NT2/D1 (cell line): ENCODE measurements around the gene CEP104.

Experiments used
- DNase-seq: peaks from one replicate; pipeline ENCODE4 v3.0.0-alpha.2; 2011; ENCODE audit warnings: low read depth, low spot score
- H3K27me3 ChIP-seq: 2 replicates; pipeline ENCODE4 v1.6.0; 2011; ENCODE audit warnings: mild to moderate bottlenecking; ENCODE audit not compliant: insufficient read length, insufficient read depth
- H3K36me3 ChIP-seq: 2 replicates; pipeline ENCODE4 v1.6.1; 2011; ENCODE audit warnings: mild to moderate bottlenecking, low read length, mixed read lengths; ENCODE audit not compliant: insufficient read depth, insufficient read length
- H3K4me1 ChIP-seq: 2 replicates; pipeline ENCODE4 v1.5.1; 2011; ENCODE audit not compliant: insufficient read depth, insufficient read length
- H3K4me3 ChIP-seq: 2 replicates; pipeline ENCODE4 v1.5.1; 2011; ENCODE audit warnings: low read depth; ENCODE audit not compliant: insufficient read length
- H3K9ac ChIP-seq: 2 replicates; pipeline ENCODE4 v1.6.0; 2011; ENCODE audit warnings: low read depth; ENCODE audit not compliant: insufficient read length
- H3K9me3 ChIP-seq: 2 replicates; pipeline ENCODE4 v1.5.1; 2011; ENCODE audit warnings: mild to moderate bottlenecking, low read length; ENCODE audit not compliant: insufficient read depth
- SUZ12 ChIP-seq: IDR thresholded peaks from 2 replicates; pipeline ENCODE4 v1.6.1; 2011; ENCODE audit not compliant: insufficient read length, insufficient read depth; ENCODE audit errors: extremely low read depth
- YY1 ChIP-seq: IDR thresholded peaks from 2 replicates; pipeline ENCODE4 v1.6.1; 2011; ENCODE audit not compliant: insufficient read length, insufficient read depth
- ZNF274 ChIP-seq: IDR thresholded peaks from 2 replicates; pipeline ENCODE4 v1.6.1; 2011; ENCODE audit warnings: mild to moderate bottlenecking, low read depth, low read length

The CEP104 gene

DNA sequence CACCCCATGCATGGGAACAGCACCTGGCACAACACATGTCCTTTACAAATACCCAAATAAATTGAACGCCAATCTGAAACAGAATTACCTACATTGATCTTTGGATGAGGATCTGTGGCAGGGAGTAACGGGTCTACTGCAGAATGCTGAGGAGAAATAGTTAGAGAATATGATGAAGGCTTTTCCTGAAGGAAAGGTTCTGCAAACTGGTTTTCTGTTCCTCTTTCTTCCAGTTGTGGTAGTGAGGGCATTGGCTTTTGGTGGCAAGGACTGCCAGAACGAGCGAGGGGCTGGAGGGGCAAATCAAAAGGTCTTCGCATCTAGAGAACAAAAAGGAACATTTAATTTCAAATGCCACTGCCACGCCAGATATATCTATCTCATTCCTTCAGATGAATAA is 19.8 kb downstream of the CEP104 start:
- DNase-seq, result no peak
- no peak overlapping the region for H3K4me3 ChIP-seq
- H3K36me3 ChIP-seq, result peaks cover 63% of the 10 kb centered on the region
- H3K27me3 ChIP-seq, result no peaks in the 10 kb centered on the region
- TF ChIP-seq ZNF274, result no peak
- no peak for TF ChIP-seq YY1
- no peak for TF ChIP-seq SUZ12
- H3K9ac ChIP-seq, result no peak overlapping the region
- H3K4me1 ChIP-seq, result no peaks in the 10 kb centered on the region
- H3K9me3 ChIP-seq, result peaks cover 14% of the 10 kb centered on the region

DNA sequence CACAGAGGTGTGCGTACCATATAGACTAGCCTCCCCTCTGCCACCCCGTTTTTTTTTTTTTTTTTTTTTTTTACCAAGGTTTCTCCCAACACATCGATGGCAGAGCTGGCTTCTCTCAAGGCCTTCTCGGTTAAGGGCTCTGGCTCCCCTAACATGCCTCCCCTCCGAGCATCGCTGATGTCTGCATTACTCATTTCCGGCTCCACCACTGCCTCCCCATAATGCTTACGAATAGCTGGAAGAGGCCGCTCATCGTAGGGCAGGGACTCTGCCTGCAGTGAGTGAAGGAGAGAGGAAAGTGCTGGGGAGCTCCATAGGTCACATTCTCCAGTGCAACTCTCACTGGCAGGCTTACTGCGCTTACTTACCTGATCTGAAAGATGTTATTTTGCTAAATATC is 20.6 kb downstream of the CEP104 start:
- TF ChIP-seq ZNF274, result no peak
- TF ChIP-seq YY1, result no peak
- TF ChIP-seq SUZ12, result no peak
- Histone ChIP-seq H3K4me3 (no peak overlapping the region), H3K9ac (no peak overlapping the region), H3K4me1 (no peaks in the 10 kb centered on the region), H3K36me3 (peaks cover 66% of the 10 kb centered on the region), H3K9me3 (peaks cover 14% of the 10 kb centered on the region), H3K27me3 (no peaks in the 10 kb centered on the region)
- no peak for DNase-seq

DNA sequence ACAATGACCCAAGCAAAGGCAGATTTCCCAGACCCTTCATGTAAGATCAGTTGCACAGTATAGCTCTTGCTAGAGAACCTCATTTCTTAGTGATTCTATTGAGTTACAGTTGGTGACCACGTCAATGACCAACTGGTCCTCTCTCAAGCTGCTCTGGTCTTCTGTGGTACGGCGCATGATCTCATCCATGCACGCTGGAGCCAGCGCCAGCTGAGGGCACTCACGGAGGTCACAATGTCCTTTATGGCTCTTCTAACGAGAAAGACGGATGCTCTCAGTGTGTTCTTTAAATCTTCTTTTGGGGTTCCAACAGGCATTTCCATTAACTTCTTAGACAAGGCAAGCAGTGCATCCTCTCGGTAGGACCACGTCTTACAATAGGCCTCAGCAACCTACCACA is 22.3 kb downstream of the CEP104 start:
- Histone ChIP-seq H3K4me1 (no peaks in the 10 kb centered on the region), H3K27me3 (no peaks in the 10 kb centered on the region), H3K36me3 (peaks cover 71% of the 10 kb centered on the region), H3K4me3 (no peak overlapping the region), H3K9me3 (peaks cover 14% of the 10 kb centered on the region), H3K9ac (no peak overlapping the region)
- DNase-seq, result no peak
- TF ChIP-seq SUZ12 (no peak), ZNF274 (no peak), YY1 (no peak)

DNA sequence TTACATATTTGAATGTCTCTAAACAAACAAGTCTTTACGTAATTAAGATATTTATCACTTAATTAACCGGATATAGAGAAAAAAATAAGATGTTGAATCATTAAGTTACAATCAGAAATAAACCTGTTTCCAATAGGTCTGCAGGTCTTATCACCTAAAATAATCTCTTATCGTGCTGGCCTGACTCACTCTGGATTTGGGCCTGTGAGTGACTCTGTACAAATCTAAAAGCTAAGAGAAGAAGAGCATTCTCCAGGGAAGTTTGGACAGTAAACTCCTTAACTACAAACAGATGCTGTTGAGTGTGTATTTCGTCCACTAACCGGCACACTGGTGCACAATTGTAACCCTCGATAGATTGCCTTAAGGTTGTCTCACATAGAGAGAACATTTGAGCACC is 25.3 kb downstream of the CEP104 start:
- Histone ChIP-seq H3K4me3 (no peak overlapping the region), H3K9ac (no peak overlapping the region), H3K9me3 (no peaks in the 10 kb centered on the region), H3K27me3 (no peaks in the 10 kb centered on the region), H3K4me1 (no peaks in the 10 kb centered on the region), H3K36me3 (peaks cover 71% of the 10 kb centered on the region)
- no peak for TF ChIP-seq ZNF274
- no peak for TF ChIP-seq SUZ12
- no peak for TF ChIP-seq YY1
- DNase-seq, result no peak

DNA sequence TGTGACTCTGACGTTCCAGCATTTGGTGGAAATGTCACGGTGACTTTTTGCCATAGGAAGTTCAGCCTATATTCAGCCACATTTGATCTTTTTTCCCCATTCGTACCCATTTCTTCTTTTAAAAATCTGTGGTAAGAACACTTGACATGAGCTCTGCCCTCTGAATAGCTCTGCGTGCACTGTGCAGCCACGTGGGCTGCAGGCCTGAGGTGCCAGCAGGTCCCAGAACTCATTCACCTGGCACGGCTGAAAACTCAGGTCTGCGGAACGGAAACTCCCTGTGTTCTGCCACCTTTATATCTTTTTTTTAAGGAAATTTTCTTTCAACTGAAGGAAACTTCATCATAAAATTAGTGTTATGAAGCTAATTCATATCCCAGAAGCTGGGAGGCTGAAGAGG is 28.6 kb downstream of the CEP104 start:
- peaks cover 76% of the 10 kb centered on the region for H3K36me3 ChIP-seq
- no peak for DNase-seq
- no peaks in the 10 kb centered on the region for H3K9me3 ChIP-seq
- TF ChIP-seq YY1 (no peak), ZNF274 (no peak), SUZ12 (no peak)
- H3K4me1 ChIP-seq, result peaks cover 2% of the 10 kb centered on the region
- no peaks in the 10 kb centered on the region for H3K27me3 ChIP-seq
- H3K9ac ChIP-seq, result no peak overlapping the region
- no peak overlapping the region for H3K4me3 ChIP-seq

DNA sequence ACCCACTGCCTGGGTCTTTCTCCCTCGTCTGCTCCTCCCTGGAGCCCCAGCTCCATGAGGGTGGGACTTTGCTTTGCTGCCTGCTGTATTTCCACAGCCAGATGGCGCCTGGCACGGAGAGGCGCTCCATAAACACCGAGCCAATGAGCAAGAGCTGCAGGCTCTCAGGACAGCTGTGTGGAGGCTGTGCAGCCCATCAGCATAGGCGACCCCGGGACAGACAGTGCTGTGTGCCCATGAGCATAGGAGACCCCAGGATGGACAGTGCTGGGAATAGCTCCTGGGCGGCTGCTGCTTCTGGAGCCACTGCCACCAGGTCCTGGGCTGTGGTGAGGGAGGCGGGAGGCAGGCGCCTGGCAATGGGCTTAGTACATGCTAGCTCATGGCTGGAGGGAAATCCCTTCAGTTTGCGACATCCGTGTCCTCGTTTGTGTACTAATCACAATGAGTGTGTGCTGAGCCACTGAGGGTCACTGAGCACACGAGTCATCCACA is 29.2 kb downstream of the CEP104 start:
- no peaks in the 10 kb centered on the region for H3K27me3 ChIP-seq
- peaks cover 82% of the 10 kb centered on the region for H3K36me3 ChIP-seq
- TF ChIP-seq YY1 (no peak), SUZ12 (no peak), ZNF274 (no peak)

DNA sequence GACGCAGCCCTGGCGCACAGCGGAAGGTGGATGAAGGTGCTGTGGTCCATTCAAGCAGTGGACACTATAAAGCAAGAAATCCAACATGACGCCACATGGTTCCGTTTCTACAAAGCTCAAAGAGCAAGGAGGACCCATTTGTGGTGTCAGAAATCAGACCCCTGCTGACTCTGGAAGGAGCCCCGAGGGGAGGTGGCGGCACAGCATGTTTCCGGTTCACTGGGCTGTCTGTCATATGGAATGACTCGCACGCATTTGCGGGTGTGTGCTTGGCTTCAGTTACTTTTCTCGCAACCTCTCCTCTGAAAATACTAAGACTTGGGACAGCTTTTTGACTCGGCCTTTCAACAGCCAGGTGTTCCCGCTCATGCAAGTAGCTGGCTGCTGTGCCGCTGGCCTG is 31.7 kb downstream of the CEP104 start:
- DNase-seq, result no peak
- Histone ChIP-seq H3K36me3 (peaks cover 86% of the 10 kb centered on the region), H3K4me3 (no peak overlapping the region)

More for the DNA sequence above, 29.2 kb downstream of the CEP104 start:
- no peak overlapping the region for H3K4me3 ChIP-seq
- peaks cover 2% of the 10 kb centered on the region for H3K4me1 ChIP-seq
- no peak for DNase-seq
- H3K9ac ChIP-seq, result no peak overlapping the region
- H3K9me3 ChIP-seq, result no peaks in the 10 kb centered on the region

More for the DNA sequence above, 31.7 kb downstream of the CEP104 start:
- Histone ChIP-seq H3K4me1 (peaks cover 2% of the 10 kb centered on the region), H3K9me3 (no peaks in the 10 kb centered on the region), H3K9ac (no peak overlapping the region), H3K27me3 (no peaks in the 10 kb centered on the region)
- TF ChIP-seq SUZ12 (no peak), YY1 (no peak), ZNF274 (no peak)
